Activated gamma-delta T cell (primary cell): Measurements from ENCODE around the gene RBMS3.
"Not testable (repeated sequence)": the region's sequence is repeated elsewhere in the genome, so short reads cannot be mapped to it uniquely, and the experiment has no call there.

Experiments used
- DNase-seq: peaks from one replicate; lab custom pipeline; 2025; lab: John Stamatoyannopoulos, UW

Gene RBMS3

DNA sequence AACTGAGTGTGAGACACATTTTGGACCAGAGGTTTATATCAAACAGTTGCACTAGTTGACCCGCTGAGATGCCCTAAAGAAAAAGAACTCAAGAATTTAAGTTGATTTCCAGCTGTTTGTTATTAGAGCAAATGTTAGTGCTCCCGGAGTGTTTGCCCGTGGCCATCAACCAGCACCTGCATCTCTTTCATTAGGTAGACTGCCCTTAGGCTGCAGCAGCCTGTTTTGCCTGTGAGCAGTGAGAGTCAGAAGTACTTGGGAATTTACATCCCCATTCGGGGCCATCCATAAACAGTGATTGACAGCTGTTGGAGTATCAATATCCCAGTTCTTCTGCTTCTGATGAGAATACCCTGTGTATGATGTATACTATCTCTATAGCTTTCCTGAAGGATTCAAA is 492.6 kb downstream of the RBMS3 start:
- no peak for DNase-seq

DNA sequence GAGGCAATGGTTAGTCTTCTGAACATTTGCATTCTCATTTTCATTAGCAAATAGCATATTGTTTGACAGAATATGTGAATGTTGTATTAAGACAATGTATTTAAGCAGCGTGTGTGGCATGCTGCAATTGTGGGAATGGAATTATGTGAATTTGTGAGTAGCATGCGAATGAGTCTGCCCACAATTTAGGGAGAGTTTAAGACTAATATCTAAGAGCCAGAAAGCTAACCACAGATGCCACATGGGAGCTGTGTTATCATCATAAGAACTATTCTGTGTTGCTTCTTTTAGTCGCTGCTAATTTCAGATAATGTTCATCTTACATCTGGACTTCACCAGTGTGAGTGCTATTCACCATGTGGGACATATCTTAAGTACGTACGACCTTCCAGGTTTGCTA is 494.5 kb downstream of the RBMS3 start:
- DNase-seq: no peak

DNA sequence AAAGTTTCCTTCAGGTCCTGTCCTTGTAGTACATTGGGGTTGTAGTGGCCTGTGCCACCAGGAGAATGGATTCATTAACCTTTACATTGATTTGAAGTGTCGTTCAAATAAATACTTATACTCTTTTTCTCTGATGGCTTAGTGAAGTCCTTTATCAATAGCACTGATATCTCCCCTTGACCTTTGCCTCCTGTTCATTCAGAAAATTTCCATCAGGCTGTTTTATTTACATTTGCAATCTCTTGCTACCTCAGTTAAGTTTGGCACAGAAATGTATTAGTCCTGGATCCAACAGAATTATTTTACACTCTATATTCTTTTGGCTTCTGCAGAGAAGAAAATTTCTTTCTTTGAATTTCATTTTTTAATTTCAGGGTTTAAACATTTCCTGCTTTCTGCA is 497.0 kb downstream of the RBMS3 start:
- no peak for DNase-seq

DNA sequence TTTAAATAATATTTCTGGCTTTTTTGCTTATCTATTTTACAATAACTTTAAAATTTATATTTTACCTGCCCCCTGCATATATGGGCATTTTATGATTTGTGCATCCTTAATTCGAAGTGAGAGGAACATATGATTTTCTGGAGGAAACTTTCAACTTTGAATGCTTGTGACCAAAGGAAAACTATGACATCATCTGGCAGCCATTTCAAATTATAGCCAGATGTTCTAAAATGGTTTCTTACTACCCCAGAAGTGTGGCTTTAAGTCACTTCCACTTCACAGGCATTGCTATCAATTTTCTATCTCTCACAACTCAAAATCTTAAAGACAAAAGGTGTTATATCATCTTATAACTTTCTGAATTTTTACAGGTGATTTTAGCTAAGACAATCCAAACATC is 508.8 kb downstream of the RBMS3 start:
- DNase-seq: no peak

DNA sequence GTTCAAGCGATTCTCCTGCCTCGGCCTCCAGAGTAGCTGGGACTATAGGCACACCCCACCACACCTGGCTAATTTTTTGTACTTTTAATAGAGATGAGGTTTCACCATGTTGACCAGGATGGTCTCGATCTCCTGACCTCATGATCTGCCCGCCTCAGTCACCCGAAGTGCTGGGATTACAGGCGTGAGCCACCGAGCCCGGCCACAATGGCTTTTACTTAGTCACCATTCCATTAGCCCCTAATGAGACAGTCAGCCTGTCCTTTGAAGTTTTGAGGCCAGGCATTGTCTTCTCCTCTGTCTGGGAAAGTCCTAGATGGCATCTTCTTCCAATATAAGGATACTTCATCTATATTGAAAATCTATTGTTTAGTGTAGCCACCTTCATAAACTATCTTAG is 515.9 kb downstream of the RBMS3 start:
- no peak for DNase-seq

DNA sequence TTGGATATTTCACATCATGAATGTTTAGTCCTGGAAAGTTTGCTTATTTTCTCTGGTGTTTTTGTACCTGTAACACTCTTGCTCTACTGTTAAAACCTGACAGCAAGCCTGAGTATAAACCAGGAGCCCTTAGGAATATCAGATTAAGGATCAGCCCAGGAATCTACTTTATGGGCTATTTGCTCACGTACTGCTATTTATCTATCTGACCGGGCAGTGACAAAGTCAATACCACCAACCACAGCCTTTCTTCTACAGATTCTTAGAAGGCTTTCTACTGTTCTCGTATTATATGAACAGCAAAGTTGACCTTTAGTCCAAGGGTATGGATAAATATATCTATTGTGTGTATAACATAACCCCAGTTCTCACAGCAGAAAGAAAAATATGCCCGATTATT is 521.2 kb downstream of the RBMS3 start:
- no peak for DNase-seq

DNA sequence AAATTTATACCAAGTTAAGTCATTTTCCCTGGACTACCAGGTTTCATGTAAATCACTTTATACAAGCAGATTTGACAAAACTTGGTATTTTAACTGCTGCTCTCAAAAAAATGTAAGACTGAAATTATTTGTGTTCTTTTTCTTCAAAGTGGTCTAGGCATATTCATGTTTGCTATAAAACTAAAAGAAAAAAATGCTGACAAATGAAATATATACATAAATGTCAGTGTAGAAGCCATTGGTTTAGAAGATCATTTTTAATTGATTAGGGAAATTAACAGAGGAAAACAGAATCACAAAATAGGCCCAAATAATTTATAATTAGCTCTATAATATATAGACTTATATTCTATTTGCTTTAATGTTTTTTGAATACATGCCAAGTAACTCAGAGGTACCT is 523.2 kb downstream of the RBMS3 start:
- no peak for DNase-seq

DNA sequence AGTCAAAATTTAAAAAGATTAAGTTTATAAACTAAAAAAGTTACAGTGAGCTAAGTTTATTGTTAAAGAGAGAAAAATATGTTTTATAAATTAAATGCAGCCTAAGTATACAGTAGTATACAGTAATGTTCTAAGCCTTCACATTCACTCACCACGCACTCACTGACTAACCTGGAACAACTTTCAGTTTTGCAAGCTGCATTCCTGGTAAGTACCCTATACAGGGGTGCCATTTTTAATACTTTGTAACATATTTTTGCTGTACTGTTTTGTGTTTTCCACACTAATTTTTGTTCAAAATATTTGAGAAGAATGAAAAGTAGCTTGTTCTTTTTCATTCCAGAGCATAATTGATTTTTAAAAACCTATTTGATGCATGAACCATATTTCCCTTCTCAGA is 524.9 kb downstream of the RBMS3 start:
- DNase-seq: no peak

DNA sequence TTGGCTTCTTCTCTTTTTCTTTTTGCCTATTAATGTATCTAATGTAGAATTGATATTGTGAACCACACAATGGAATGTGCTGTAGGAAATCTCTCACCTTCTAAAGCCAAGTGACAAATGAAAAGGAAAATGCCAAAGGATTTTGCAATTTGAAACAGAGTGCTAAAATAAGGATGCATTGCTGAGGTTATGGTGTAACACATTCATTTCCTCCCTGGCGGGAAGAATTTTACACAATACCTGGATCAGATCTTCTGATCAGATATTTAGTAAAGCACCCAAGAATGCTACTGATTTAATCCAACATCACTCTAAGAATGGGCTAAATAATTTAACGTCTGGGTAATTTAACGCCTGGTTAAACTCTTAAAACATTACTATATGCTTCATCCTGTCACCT is 527.5 kb downstream of the RBMS3 start:
- not testable (repeated sequence) for DNase-seq

DNA sequence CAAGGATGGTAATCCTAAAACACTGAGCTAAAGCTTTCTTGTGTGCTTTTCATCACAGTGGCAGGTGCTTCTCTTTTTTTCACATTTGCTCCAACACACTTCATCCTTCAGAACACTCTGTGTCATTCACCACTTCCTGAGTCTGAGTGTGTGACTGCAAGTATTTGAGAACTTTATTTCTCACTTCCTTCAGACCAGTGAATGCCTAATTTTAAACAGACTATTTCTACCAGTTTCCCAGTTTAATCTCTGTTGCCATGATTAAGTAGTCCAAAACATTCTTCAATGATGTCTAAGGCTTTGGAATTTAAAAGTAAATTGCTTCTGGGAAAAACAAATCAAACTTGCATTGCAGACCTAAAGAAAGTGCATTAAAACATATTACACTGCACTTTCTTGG is 541.2 kb downstream of the RBMS3 start:
- no peak for DNase-seq

DNA sequence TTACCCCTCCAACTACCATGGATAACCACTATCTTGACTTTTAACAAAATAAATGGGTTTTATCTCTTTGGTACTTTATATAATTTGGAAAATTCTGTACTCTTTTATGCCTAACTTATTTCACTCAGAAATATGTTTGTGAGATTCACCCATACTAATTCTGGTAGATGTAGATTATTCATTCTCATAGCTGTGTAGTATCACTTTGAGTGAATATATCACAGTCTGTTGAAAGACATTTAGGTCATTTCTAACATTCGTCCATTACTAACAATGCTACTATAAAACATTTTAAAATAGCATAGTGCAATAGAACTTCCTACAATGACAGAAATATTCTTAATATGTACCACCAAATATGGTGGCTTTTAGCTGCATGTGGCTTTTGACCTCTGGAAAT is 542.4 kb downstream of the RBMS3 start:
- DNase-seq: no peak

DNA sequence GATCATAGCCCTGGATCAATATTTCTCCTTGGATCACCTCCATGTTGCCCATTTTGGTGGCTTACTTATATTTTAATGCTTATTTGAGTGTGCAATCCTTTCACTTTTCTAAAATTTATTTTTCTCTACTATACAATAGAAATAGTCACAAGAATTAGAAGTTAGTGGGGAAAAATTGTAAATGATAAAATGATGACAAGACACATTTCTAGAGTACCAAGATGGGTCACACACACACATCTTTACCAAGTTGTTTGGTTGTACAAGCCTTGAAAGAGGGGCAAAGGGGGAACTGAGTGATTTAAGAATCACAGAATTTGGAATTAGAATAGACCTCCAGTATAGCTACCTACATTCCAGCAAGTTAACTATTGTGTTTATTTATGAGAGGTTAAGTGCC is 545.8 kb downstream of the RBMS3 start:
- no peak for DNase-seq

DNA sequence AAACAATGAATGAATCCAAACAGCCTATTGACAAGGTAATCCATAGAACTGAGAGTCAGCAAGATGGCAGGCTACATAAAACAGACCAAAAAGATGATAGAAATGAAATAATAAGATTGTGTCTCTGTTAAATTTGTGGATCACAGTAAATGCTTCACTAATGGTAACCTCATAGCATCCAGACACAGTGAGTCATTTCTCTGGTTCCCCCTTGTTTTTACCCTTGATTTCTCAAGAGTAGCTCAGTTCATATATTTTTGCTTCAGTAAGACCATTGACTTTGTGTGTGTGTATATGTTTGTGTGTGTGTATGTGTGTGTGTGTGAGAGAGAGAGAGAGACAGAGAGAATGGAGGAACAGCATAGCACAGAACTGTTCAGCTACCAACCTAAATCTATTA is 546.9 kb downstream of the RBMS3 start:
- no peak for DNase-seq

DNA sequence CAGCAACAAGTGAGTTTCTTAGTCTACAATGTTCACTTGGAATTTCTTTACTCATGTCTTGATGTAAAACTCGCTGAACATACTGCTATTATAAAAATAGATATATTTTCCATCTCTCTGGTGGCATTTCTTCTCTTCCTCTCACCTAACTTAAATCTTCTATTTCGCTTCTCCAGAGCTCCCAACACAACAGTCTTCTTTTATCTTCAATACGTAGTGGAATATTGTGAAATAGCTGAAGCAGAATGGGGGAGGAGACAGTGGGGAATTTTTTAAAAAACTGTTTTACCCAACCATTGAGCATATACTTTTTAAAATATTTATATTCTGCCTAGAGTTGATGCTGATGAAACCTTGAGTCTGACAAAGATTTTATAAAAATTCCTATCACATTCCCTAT is 548.5 kb downstream of the RBMS3 start:
- no peak for DNase-seq

DNA sequence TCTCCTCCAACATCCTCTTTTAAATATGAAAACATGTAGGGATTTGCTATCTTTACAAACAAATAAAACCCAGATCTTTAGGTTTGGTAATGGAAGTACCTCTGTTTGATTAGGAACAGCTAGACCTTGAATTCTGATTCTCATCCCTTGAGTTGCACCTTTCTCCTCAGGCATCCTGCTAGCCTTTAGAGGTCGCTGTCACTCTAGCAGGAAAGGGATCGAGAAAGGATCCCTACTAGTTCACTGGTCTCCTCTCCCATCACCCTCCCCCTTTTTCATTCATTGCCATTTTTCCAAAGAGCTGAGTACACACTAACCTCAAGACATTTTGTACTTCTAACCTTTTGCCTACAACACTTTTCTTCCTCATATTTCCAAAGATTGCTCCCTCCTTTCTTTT is 569.8 kb downstream of the RBMS3 start:
- DNase-seq: no peak

DNA sequence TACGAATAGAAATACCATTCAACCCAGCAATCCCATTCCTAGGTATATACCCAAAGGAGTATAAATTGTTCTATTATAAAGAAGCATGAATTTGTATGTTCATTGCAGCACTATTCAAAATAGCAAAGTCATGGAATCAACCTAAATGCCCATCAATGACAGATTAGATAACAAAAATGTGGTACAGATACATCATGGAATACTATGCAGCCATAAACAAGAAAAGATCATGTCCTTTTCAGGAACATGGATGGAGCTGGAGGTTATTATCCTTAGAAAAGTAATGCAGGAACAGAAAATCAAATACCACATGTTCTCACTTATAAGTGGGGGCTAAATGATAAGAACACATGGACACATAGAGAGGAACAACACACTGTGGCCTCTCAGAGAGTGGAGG is 571.9 kb downstream of the RBMS3 start:
- DNase-seq: no peak

DNA sequence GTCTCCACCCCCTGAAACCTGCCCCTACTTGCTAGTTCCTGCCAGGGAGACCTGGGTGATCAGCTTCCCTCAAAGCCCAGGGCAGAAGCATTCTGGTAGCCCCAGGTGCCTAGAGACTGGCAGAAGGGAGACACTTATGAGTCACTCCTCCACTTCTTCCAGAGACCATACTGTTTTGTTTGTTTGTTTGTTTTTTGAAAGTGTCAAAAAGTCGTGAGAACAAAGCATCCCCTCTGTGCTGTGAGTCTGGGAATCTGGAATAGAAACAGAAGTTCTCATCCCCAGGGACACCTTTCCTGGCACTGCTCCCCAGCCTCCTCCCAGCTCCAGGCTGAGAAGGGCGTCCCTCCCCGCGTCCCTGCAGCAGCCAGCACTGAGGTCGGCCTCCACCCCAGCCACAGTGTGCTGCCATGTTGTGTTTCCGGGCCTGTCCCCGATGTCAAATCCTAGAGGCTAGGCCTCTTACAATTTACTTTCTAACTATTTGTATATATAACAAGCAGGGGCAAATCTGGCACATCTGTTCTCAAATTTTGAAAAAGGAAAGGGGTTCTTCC is 573.0 kb downstream of the RBMS3 start:
- no peak for DNase-seq

DNA sequence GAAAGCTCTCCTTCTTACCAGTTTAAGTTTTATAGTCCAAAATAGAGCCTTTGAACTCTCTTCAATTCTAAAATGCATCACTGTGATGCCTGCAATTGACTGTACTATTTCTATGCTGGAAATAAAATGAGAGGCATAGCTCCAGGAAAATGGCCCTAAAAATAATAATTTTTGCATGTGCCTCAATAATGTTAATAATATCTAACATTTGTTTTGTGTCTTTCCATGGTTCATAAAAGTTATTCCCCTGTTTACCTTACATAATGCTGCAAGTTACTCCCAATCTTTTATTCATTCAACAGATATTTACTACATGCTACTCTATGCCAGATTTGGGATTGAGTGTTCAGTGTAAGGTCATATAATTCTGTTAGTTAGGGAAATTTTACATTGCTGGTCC is 574.0 kb downstream of the RBMS3 start:
- no peak for DNase-seq

DNA sequence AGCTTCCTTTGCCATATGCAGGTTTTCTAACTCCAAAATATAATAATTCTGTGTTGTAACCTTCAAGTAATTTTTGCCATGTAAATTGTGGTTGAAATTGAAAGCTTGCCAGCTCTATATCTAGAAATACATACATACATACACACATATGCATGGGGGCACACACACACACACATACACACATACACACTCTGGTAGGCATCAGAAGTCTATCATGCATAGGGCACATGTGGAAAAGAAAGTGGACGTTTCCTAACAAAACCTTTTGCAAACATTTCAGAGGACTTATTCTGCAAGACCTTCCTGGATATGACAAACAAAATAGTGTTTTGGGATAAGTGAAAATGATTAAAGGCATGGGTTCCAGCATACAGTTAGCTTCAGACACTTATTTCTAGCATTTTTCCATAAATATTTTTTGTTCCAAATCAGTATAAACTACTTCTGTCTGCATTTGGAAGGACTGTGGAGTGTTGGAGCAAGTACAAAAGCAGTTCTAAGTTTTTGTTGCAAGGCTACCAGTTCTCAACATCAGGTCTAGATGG is 578.9 kb downstream of the RBMS3 start:
- DNase-seq: no peak

DNA sequence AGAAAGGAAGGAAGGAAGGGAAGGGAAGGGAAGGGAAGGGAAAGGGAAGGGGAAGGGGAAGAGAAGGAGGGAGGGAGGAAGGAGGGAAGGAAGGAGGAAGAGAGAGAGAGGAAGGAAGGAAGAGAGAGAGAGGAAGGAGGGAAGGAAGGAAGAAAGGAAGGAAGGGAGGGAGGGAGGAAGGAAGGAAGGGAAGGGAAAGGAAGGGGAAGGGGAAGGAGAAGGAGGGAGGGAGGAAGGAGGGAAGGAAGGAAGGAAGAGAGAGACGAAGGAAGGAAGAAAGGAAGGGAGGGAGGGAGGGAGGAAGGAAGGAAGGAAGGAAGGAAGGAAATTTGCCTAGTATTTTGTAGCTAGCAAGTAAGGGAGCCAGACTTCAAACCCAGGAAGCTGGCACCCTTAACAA is 583.9 kb downstream of the RBMS3 start:
- no peak for DNase-seq

DNA sequence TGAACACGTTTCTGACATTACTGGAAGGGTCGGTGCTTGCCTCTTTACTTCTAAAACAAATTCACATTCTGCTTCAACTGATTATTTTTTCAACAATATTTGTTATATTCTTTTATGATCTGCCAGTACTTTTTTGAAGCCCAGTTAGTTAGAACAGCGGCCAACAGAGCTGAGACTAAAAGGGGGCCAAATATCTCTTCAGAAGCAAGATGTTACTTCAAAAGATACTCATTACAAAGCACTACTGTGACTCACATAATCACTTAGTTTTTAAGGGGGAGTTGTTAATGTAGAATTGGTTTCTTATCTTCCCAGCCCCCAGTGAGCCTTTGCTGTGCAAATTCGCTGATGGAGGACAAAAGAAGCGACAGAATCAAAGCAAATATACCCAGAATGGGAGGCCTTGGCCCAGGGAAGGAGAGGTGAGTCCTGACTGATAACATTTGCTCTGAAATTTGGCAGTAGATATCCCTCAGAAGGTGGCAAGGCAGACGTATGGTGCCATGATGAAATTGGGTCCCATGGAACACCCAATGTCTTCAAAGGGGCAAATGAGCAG is 587.8 kb downstream of the RBMS3 start:
- DNase-seq: no peak

DNA sequence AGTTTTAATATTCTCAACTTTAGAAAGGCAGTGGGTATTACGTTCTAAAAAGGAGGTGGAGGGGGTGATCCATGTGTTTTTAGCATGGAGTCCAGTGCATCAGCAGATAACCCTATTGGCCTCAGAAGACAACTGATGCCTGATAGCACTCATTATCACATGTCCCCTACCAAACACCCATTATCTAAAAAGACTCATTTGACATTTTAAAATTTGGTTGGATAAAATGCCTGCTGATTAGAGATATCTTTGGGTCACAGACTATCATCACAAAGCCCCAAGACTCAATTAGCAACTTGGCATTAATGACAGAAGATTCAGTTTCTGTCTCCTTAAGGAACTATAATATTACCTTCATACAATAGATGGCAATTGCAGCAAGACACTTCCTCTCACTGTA is 589.3 kb downstream of the RBMS3 start:
- no peak for DNase-seq

DNA sequence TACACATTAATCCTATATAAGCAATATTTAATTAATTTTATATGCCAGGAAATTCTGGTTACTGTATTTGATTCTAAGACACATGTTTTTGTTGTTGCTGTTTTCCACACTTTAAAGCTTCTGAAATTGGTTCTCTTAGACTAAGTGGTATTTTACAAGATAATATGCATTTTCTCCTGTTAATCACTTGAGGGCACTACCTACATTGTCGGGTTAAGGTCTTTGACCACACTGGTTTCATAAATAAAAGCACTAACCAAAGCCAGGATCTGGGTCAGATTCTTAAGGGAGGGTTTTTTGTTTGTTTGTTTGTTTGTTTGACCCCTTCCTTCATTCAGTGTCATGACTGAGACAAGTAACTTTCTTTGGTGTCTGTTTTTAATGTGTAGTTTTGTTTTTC is 590.2 kb downstream of the RBMS3 start:
- no peak for DNase-seq

DNA sequence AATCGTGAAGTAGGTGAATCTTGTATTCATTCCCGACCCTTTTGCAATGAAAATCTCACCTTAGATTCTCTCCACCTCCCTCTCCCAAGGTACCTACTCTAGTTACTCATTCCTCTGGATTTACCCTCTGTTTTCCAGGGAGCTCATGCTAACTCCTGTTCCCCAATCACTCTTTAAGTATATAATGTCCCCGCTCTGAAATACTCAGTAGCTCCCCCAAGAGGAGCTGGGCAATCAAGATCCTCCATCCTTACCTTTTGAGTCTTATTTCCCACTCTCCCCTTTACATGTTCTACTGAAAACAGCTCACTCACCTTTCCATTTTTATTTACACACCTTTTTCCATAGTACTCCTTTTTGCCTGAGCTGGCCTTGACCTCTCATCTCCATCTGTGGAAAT is 599.9 kb downstream of the RBMS3 start:
- DNase-seq: no peak
